Measurements from ENCODE around the gene ST3GAL3.

ST3GAL3 gene

GRCh38 chr1:43802356-43802980 is 95.1 kb downstream of the ST3GAL3 start:
- Histone ChIP-seq H3K4me3 (replicated peaks; ENCODE audit: low read depth, low read length) (no peak overlapping the region), H3K36me3 (ENCODE audit: control insufficient read depth, insufficient read depth, low read length) (peaks cover 1% of the 10 kb centered on the region; the same call in 1 of the 2 replicates), H3K27me3 (replicated peaks; ENCODE audit: control insufficient read depth, insufficient read depth, low read length) (no peaks in the 10 kb centered on the region)
- no peak for DNase-seq (ENCODE audit: extremely low read depth, insufficient read length)
- no peak for TF ChIP-seq CTCF (IDR thresholded peaks at IDR 0.05; ENCODE audit: insufficient read depth, low read length, poor library complexity, severe bottlenecking)

GRCh38 chr1:43803105-43803504 is 95.8 kb downstream of the ST3GAL3 start:
- TF ChIP-seq CTCF (IDR thresholded peaks at IDR 0.05; ENCODE audit: insufficient read depth, low read length, poor library complexity, severe bottlenecking) = no peak
- no peak for DNase-seq (ENCODE audit: extremely low read depth, insufficient read length)
- H3K27me3 ChIP-seq (replicated peaks; ENCODE audit: control insufficient read depth, insufficient read depth, low read length) = no peaks in the 10 kb centered on the region
- no peak overlapping the region for H3K4me3 ChIP-seq (replicated peaks; ENCODE audit: low read depth, low read length)
- H3K36me3 ChIP-seq (ENCODE audit: control insufficient read depth, insufficient read depth, low read length) = peaks cover 1% of the 10 kb centered on the region

- H3K27me3 ChIP-seq (replicated peaks; ENCODE audit: control insufficient read depth, insufficient read depth, low read length) = no peaks in the 10 kb centered on the region
- no peak overlapping the region for H3K4me3 ChIP-seq (replicated peaks; ENCODE audit: low read depth, low read length)
- no peak for TF ChIP-seq CTCF (IDR thresholded peaks at IDR 0.05; ENCODE audit: insufficient read depth, low read length, poor library complexity, severe bottlenecking)
- peaks cover 1% of the 10 kb centered on the region for H3K36me3 ChIP-seq (ENCODE audit: control insufficient read depth, insufficient read depth, low read length)
- DNase-seq (ENCODE audit: extremely low read depth, insufficient read length) = no peak
These were observed 96.3 kb downstream of the ST3GAL3 start for GRCh38 chr1:43803646-43804045.

- no peak for TF ChIP-seq CTCF (IDR thresholded peaks at IDR 0.05; ENCODE audit: insufficient read depth, low read length, poor library complexity, severe bottlenecking)
- H3K4me3 ChIP-seq (replicated peaks; ENCODE audit: low read depth, low read length) = no peak overlapping the region
- no peaks in the 10 kb centered on the region for H3K27me3 ChIP-seq (replicated peaks; ENCODE audit: control insufficient read depth, insufficient read depth, low read length)
- DNase-seq (ENCODE audit: extremely low read depth, insufficient read length) = no peak
- H3K36me3 ChIP-seq (ENCODE audit: control insufficient read depth, insufficient read depth, low read length) = peaks cover 1% of the 10 kb centered on the region
These were observed 97.2 kb downstream of the ST3GAL3 start for GRCh38 chr1:43804569-43804968.

GRCh38 chr1:43805340-43805739 is 98.0 kb downstream of the ST3GAL3 start:
- DNase-seq (ENCODE audit: extremely low read depth, insufficient read length) = no peak

More at GRCh38 chr1:43805340-43805739, 98.0 kb downstream of the ST3GAL3 start:
- TF ChIP-seq CTCF (IDR thresholded peaks at IDR 0.05; ENCODE audit: insufficient read depth, low read length, poor library complexity, severe bottlenecking) = no peak
- no peak overlapping the region for H3K4me3 ChIP-seq (replicated peaks; ENCODE audit: low read depth, low read length)
- H3K27me3 ChIP-seq (replicated peaks; ENCODE audit: control insufficient read depth, insufficient read depth, low read length) = no peaks in the 10 kb centered on the region
- H3K36me3 ChIP-seq (ENCODE audit: control insufficient read depth, insufficient read depth, low read length) = peaks cover 1% of the 10 kb centered on the region

Measured in GM06990 (cell line).